ENCODE data around the gene KCNQ1OT1.

GRCh38 chr11:2561696-2562581 lies 137.9 kb downstream of the KCNQ1OT1 start:
- TF ChIP-seq, protein P1, sequence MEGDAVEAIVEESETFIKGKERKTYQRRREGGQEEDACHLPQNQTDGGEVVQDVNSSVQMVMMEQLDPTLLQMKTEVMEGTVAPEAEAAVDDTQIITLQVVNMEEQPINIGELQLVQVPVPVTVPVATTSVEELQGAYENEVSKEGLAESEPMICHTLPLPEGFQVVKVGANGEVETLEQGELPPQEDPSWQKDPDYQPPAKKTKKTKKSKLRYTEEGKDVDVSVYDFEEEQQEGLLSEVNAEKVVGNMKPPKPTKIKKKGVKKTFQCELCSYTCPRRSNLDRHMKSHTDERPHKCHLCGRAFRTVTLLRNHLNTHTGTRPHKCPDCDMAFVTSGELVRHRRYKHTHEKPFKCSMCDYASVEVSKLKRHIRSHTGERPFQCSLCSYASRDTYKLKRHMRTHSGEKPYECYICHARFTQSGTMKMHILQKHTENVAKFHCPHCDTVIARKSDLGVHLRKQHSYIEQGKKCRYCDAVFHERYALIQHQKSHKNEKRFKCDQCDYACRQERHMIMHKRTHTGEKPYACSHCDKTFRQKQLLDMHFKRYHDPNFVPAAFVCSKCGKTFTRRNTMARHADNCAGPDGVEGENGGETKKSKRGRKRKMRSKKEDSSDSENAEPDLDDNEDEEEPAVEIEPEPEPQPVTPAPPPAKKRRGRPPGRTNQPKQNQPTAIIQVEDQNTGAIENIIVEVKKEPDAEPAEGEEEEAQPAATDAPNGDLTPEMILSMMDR (conservative IDR thresholded peaks at IDR 0.05; ENCODE audit: low read length), result no peak
- no peak for TF ChIP-seq EZH2phosphoT487 (IDR thresholded peaks at IDR 0.05; ENCODE audit: borderline replicate concordance)

Data from Loucy (cell line).